Hepatocyte (in vitro differentiated cells): ENCODE results near the gene TUBGCP5. TPM values are rescaled to one million over a fixed set of nuclear protein-coding genes. Genes with fewer than 3 reads are reported as not detected.
"Not testable (repeated sequence)": the region's sequence is repeated elsewhere in the genome, so short reads cannot be mapped to it uniquely, and the experiment has no call there.

Experiments used
- DNase-seq: peaks from one replicate; pipeline ENCODE4 v3.0.0-alpha.2; 2016; ENCODE audit warnings: low spot score
- H2AFZ ChIP-seq: fragments of 200-600 bp; sonication (generic); 2 replicates; pipeline ENCODE4 v1.6.0; 2016; ENCODE audit warnings: antibody characterized with exemption, mild to moderate bottlenecking
- H3K27ac ChIP-seq: fragments of 200-600 bp; sonication (generic); 2 replicates; pipeline ENCODE4 v1.5.1; 2016; ENCODE audit warnings: mild to moderate bottlenecking
- H3K27me3 ChIP-seq: fragments of 200-600 bp; sonication (generic); 2 replicates; pipeline ENCODE4 v1.6.1; 2016
- H3K36me3 ChIP-seq: fragments of 200-600 bp; sonication (generic); replicated peaks from 2 replicates; pipeline ENCODE4 v1.5.1; 2016; ENCODE audit warnings: low read depth; ENCODE audit not compliant: insufficient read depth
- H3K4me1 ChIP-seq: fragments of 200-600 bp; sonication (generic); 2 replicates; pipeline ENCODE4 v1.5.1; 2016; ENCODE audit warnings: mild to moderate bottlenecking, moderate library complexity; ENCODE audit not compliant: insufficient read depth
- H3K4me2 ChIP-seq: fragments of 200-600 bp; sonication (generic); 2 replicates; pipeline ENCODE4 v1.6.0; 2016
- H3K4me3 ChIP-seq: fragments of 200-600 bp; sonication (generic); 2 replicates; pipeline ENCODE4 v1.5.1; 2016; ENCODE audit warnings: mild to moderate bottlenecking
- H3K79me2 ChIP-seq: fragments of 200-600 bp; sonication (generic); 2 replicates; pipeline ENCODE4 v1.6.0; 2017; ENCODE audit warnings: mild to moderate bottlenecking
- H3K9me2 ChIP-seq: fragments of 200-600 bp; sonication (generic); replicated peaks from 2 replicates; pipeline ENCODE4 v1.6.0; 2017; ENCODE audit warnings: mild to moderate bottlenecking; ENCODE audit not compliant: insufficient read depth
- H3K9me3 ChIP-seq: fragments of 200-600 bp; sonication (generic); 2 replicates; pipeline ENCODE4 v1.5.1; 2016; ENCODE audit warnings: low read depth, mild to moderate bottlenecking
- H4K20me1 ChIP-seq: fragments of 200-600 bp; sonication (generic); 2 replicates; pipeline ENCODE4 v1.6.0; 2016; ENCODE audit warnings: mild to moderate bottlenecking; ENCODE audit not compliant: insufficient read depth, poor library complexity, severe bottlenecking
- CTCF ChIP-seq: fragments of 200-600 bp; sonication (generic); IDR thresholded peaks from 2 replicates; pipeline ENCODE4 v1.5.1; 2016; ENCODE audit warnings: antibody characterized with exemption, mild to moderate bottlenecking; ENCODE audit not compliant: poor library complexity
- EZH2 ChIP-seq: fragments of 200-600 bp; sonication (generic); IDR thresholded peaks from 2 replicates; pipeline ENCODE4 v1.6.1; 2016; ENCODE audit warnings: antibody characterized with exemption, mild to moderate bottlenecking, borderline replicate concordance
- EZH2phosphoT487 ChIP-seq: fragments of 200-600 bp; sonication (generic); IDR thresholded peaks from one replicate; pipeline ENCODE4 v1.6.1; 2018; ENCODE audit warnings: antibody characterized with exemption, mild to moderate bottlenecking, low read depth, moderate library complexity; ENCODE audit not compliant: unreplicated experiment, severe bottlenecking
- WGBS: methylation state at CpG from one replicate; pipeline ENCODE4 v1.1.6; 2016; ENCODE audit warnings: low lambda C conversion rate; ENCODE audit errors: missing lambda C conversion rate; 5-methylcytosine and 5-hydroxymethylcytosine counted together
- polyA plus RNA-seq: library from polyadenylated mRNA; unstranded; fragments of >200 nt; fragmentation: Nextera tagmentation; extraction: Ambion mirVana; gene quantifications from 2 replicates; pipeline ENCODE4 v1.2.1, GENCODE V29; 2016
- total RNA-seq: library from RNA; depleted of rRNA; stranded (reverse); fragments of >200 nt; gene quantifications from 2 replicates; pipeline ENCODE4 v1.2.3, GENCODE V29; 2014

TUBGCP5 gene
- total and polyA plus RNA-seq, 2 experiments from 2014 or later = 9.6 to 29.4 TPM

- Histone ChIP-seq H3K9me3 (no peaks in the 10 kb centered on the region), H2AFZ (no peak overlapping the region), H3K27me3 (no peaks in the 10 kb centered on the region), H3K27ac (no peak overlapping the region), H3K4me3 (no peak overlapping the region), H3K4me2 (no peak overlapping the region), H3K36me3 (no peaks in the 10 kb centered on the region), H3K4me1 (no peaks in the 10 kb centered on the region), H3K79me2 (no peaks in the 10 kb centered on the region), H3K9me2 (no peaks in the 10 kb centered on the region), H4K20me1 (no peaks in the 10 kb centered on the region)
- TF ChIP-seq EZH2 (no peak), EZH2phosphoT487 (no peak), CTCF (no peak)
- 97% methylated on average over 9 of the region's 16 CpGs for WGBS
- no peak for DNase-seq
Observed at GRCh38 chr15:23049984-23050628, 10.7 kb upstream of the TUBGCP5 start.

- H3K79me2 ChIP-seq, H3K9me3 ChIP-seq, H3K4me3 ChIP-seq, H3K27me3 ChIP-seq, H3K4me1 ChIP-seq, H3K9me2 ChIP-seq, DNase-seq, H4K20me1 ChIP-seq, H3K36me3 ChIP-seq, H2AFZ ChIP-seq, H3K4me2 ChIP-seq, H3K27ac ChIP-seq: not testable (repeated sequence)
- WGBS = 86% methylated on average over 1 of the region's 9 CpGs
Observed at GRCh38 chr15:23048572-23049282, 9.4 kb upstream of the TUBGCP5 start.

- H3K27ac ChIP-seq, H4K20me1 ChIP-seq, H3K4me3 ChIP-seq, H3K27me3 ChIP-seq, H3K79me2 ChIP-seq, H2AFZ ChIP-seq, H3K9me2 ChIP-seq, DNase-seq, H3K9me3 ChIP-seq, H3K36me3 ChIP-seq, H3K4me2 ChIP-seq, H3K4me1 ChIP-seq: not testable (repeated sequence)
- 92% methylated on average over 1 of the region's 2 CpGs for WGBS
Observed at GRCh38 chr15:23043987-23044386, 4.6 kb upstream of the TUBGCP5 start.

- H3K9me3 ChIP-seq, H3K4me2 ChIP-seq, H3K4me1 ChIP-seq, H3K27ac ChIP-seq, H3K9me2 ChIP-seq, H3K79me2 ChIP-seq, DNase-seq, H4K20me1 ChIP-seq, H3K36me3 ChIP-seq, H3K27me3 ChIP-seq, H3K4me3 ChIP-seq, H2AFZ ChIP-seq: not testable (repeated sequence)
- 96% methylated on average over 4 of the region's 4 CpGs for WGBS
Observed at GRCh38 chr15:23043535-23043934, 4.2 kb upstream of the TUBGCP5 start.

GRCh38 chr15:23041736-23042135, 2.4 kb upstream of the TUBGCP5 start:
- not testable (repeated sequence) for H3K9me2 ChIP-seq, DNase-seq, H3K27me3 ChIP-seq, H3K27ac ChIP-seq, H2AFZ ChIP-seq, H3K36me3 ChIP-seq, H3K4me3 ChIP-seq, H3K9me3 ChIP-seq, H4K20me1 ChIP-seq, H3K4me2 ChIP-seq
- Histone ChIP-seq H3K79me2 (peaks cover 17% of the 10 kb centered on the region), H3K4me1 (peaks cover 12% of the 10 kb centered on the region)
- WGBS = 91% methylated on average over 8 of the region's 8 CpGs
